HCT116 (cell line): ENCODE results near the gene WNK4. TPM values are rescaled to one million over a fixed set of nuclear protein-coding genes. Genes with fewer than 3 reads are reported as not detected.
"Not testable (repeated sequence)": the region's sequence is repeated elsewhere in the genome, so short reads cannot be mapped to it uniquely, and the experiment has no call there.

Source experiments
- ATAC-seq: fragments of 200-7000 bp; cut with Tn5 transposase; 2 replicates; pipeline ENCODE4 v1.9.1; 2020; ENCODE audit warnings: mild to moderate bottlenecking, moderate library complexity
- BruUV-seq: library from RNA; stranded (reverse); fragments of 400-500 nt; replicated peaks from 2 replicates; lab custom pipeline; 2021; lab: Mats Ljungman, UMichigan
- CTCF ChIA-PET: fragments of 300-600 bp; sonication (Branson Sonifier 250); formaldehyde crosslinking; loops from one replicate; lab custom pipeline; 2021; ENCODE audit warnings: antibody characterized with exemption; lab: Charles Lee
- POLR2A ChIA-PET: fragments of 300-600, 350-600 bp; sonication (Branson Sonifier 250); formaldehyde crosslinking; loops from one replicate; lab custom pipeline; 2021; ENCODE audit warnings: antibody characterized with exemption; lab: Charles Lee
- RAD21 ChIA-PET, 2 experiments: fragments of 300-600 bp; sonication (Branson Sonifier 250); formaldehyde crosslinking; loops; one replicate each; lab custom pipeline; 2023; ENCODE audit warnings: low total read pairs in 2 of 2; ENCODE audit not compliant: uncharacterized antibody in 2 of 2, unreplicated experiment in 2 of 2, low non-redundant PET in 1 of 2; lab: Charles Lee
- DNase-seq: peaks from one replicate; pipeline ENCODE4 v3.0.0-alpha.2; 2010; ENCODE audit warnings: low read depth, low spot score
- H2AFZ ChIP-seq: fragments of 200-600 bp; shearing (Covaris generic), sonication (generic); 2 replicates; pipeline ENCODE4 v1.6.1; 2017; ENCODE audit warnings: low read depth, mixed run types, mixed read lengths, antibody characterized with exemption, low read length; ENCODE audit not compliant: poor library complexity, severe bottlenecking
- H3K27ac ChIP-seq: 2 replicates; pipeline ENCODE4 v1.5.1; 2012; ENCODE audit warnings: low read depth, low read length
- H3K27me3 ChIP-seq: fragments of 200-600 bp; sonication (generic); 2 replicates; pipeline ENCODE4 v1.6.1; 2016; ENCODE audit warnings: mixed run types, low read length, mixed read lengths; ENCODE audit not compliant: insufficient read depth
- H3K36me3 ChIP-seq, 2 experiments: fragments of 200-500 bp in 1 of 2; fragments of 200-600 bp in 1 of 2; sonication (Bioruptor generic) in 1 of 2; sonication (generic) in 1 of 2; 2 replicates each; pipeline versions ENCODE4 v1.5.1 to v1.6.1; 2014 to 2016; ENCODE audit warnings: low read length in 2 of 2, inconsistent platforms in 1 of 2, mixed read lengths in 1 of 2, mixed run types in 1 of 2; ENCODE audit not compliant: insufficient read depth in 2 of 2, control insufficient read depth in 1 of 2
- H3K4me1 ChIP-seq, 2 experiments: fragments of 200-600 bp in 1 of 2; sonication (generic) in 1 of 2; 2 replicates each; pipeline versions ENCODE4 v1.5.1 to v1.6.1; 2012 to 2017; ENCODE audit warnings: low read length in 2 of 2, inconsistent platforms in 1 of 2, mild to moderate bottlenecking in 1 of 2, mixed read lengths in 1 of 2, mixed run types in 1 of 2, moderate library complexity in 1 of 2; ENCODE audit not compliant: insufficient read depth in 2 of 2, control insufficient read depth in 1 of 2
- H3K4me2 ChIP-seq: fragments of 200-600 bp; sonication (generic); 2 replicates; pipeline ENCODE4 v1.6.1; 2017; ENCODE audit warnings: mixed run types, low read length, mixed read lengths
- H3K4me3 ChIP-seq, 2 experiments: fragments of 200-600 bp in 1 of 2; sonication (generic) in 1 of 2; replicated peaks in 1 of 2; 2 replicates each; pipeline ENCODE4 v1.5.1; 2011 to 2016; ENCODE audit warnings: low read length in 2 of 2, control low read depth in 1 of 2, low read depth in 1 of 2, mild to moderate bottlenecking in 1 of 2, mixed read lengths in 1 of 2, mixed run types in 1 of 2
- H3K79me2 ChIP-seq: fragments of 200-600 bp; sonication (generic); 2 replicates; pipeline ENCODE4 v1.6.1; 2017; ENCODE audit warnings: mild to moderate bottlenecking, mixed run types, low read length, moderate library complexity, mixed read lengths; ENCODE audit not compliant: insufficient read depth
- H3K9ac ChIP-seq: fragments of 200-600 bp; sonication (generic); 2 replicates; pipeline ENCODE4 v1.6.1; 2016; ENCODE audit warnings: low read length, mixed read lengths
- H3K9me2 ChIP-seq: fragments of 200-600 bp; sonication (generic), shearing (Covaris generic); 2 replicates; pipeline ENCODE4 v1.6.1; 2017; ENCODE audit warnings: mixed run types, mild to moderate bottlenecking, moderate library complexity; ENCODE audit not compliant: insufficient read depth
- H3K9me3 ChIP-seq, 2 experiments: fragments of 200-500 bp in 1 of 2; fragments of 200-600 bp in 1 of 2; sonication (Bioruptor generic) in 1 of 2; sonication (generic) in 1 of 2; 2 replicates each; pipeline ENCODE4 v1.6.1; 2014 to 2017; ENCODE audit warnings: low read length in 2 of 2, mixed read lengths in 2 of 2, inconsistent platforms in 1 of 2, low read depth in 1 of 2, mild to moderate bottlenecking in 1 of 2, mixed run types in 1 of 2, moderate library complexity in 1 of 2; ENCODE audit not compliant: control insufficient read depth in 1 of 2, insufficient read depth in 1 of 2
- H4K20me1 ChIP-seq: fragments of 200-600 bp; sonication (generic), shearing (Covaris generic); 2 replicates; pipeline ENCODE4 v1.6.1; 2017; ENCODE audit warnings: mixed run types, mild to moderate bottlenecking, moderate library complexity; ENCODE audit not compliant: insufficient read depth
- CEBPB ChIP-seq: IDR thresholded peaks from 2 replicates; pipeline ENCODE4 v1.6.1; 2012; ENCODE audit warnings: low read depth
- ELF1 ChIP-seq: IDR thresholded peaks from 2 replicates; pipeline ENCODE4 v1.6.1; 2012; ENCODE audit warnings: low read depth, borderline replicate concordance
- FOSL1 ChIP-seq: IDR thresholded peaks from 2 replicates; pipeline ENCODE4 v1.6.1; 2012; ENCODE audit warnings: low read depth
- JUND ChIP-seq: IDR thresholded peaks from 2 replicates; pipeline ENCODE4 v1.6.1; 2012
- POLR2AphosphoS5 ChIP-seq: IDR thresholded peaks from 2 replicates; pipeline ENCODE4 v1.6.1; 2011; ENCODE audit warnings: mild to moderate bottlenecking, low read depth, low read length, moderate library complexity
- SP1 ChIP-seq: IDR thresholded peaks from 2 replicates; pipeline ENCODE4 v1.6.1; 2012; ENCODE audit warnings: low read depth
- ZFX ChIP-seq: fragments of 450-650 bp; IDR thresholded peaks from 2 replicates; pipeline ENCODE4 v1.6.1; 2017
- ZNF274 ChIP-seq: fragments of 200-500 bp; sonication (Bioruptor generic); IDR thresholded peaks from 2 replicates; pipeline ENCODE4 v1.6.1; 2014; ENCODE audit warnings: mild to moderate bottlenecking, low read depth, low read length, inconsistent platforms
- intact Hi-C: fragments of 100-400 bp; cut with micrococcal nuclease; formaldehyde crosslinking; loops from 2 replicates; pipeline ENCODE4 v1.10.0; 2022
- total RNA-seq: library from RNA; stranded (reverse); gene quantifications from one replicate; pipeline ENCODE4 v1.2.1, GENCODE V29; 2021; ENCODE audit not compliant: unreplicated experiment
- TF ChIP-seq, protein P1 (sequence below): IDR thresholded peaks from 2 replicates; pipeline ENCODE4 v1.6.1; 2012; ENCODE audit warnings: low read depth
- TF ChIP-seq, protein P2 (sequence below): IDR thresholded peaks from 2 replicates; pipeline ENCODE4 v1.6.1; 2012

The WNK4 gene
- total RNA-seq, 1 experiment from 2014 or later: 4.5 TPM

GRCh38 chr17:42769964-42770363 is 10.4 kb upstream of the WNK4 start:
- BruUV-seq, intact Hi-C loops: not testable (repeated sequence)

DNA sequence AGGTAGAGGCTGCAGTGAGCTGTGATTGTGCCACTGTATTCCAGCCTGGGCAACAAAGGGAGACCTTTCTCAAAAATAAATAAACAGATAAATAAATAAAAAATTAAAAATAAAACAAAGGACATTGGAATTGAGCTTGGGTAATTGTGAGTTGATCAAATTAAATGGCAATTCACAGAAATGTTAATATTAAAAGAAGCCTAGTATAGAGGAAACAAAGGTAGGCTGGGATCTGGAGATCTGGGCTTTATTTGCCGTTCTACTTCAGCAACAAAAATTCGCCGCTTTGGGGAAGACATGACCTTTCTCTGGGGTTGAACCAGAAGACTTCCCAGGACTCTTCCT is 7.5 kb upstream of the WNK4 start:
- H3K4me1 ChIP-seq: peaks cover 8 to 12% of the 10 kb centered on the region in 2 experiments; a peak in 2 of 4 replicates
- peak overlapping the region; percentile 74 for H3K4me2 ChIP-seq
- H3K9ac ChIP-seq: peak overlapping the region; percentile 82
- TF ChIP-seq, protein P1, sequence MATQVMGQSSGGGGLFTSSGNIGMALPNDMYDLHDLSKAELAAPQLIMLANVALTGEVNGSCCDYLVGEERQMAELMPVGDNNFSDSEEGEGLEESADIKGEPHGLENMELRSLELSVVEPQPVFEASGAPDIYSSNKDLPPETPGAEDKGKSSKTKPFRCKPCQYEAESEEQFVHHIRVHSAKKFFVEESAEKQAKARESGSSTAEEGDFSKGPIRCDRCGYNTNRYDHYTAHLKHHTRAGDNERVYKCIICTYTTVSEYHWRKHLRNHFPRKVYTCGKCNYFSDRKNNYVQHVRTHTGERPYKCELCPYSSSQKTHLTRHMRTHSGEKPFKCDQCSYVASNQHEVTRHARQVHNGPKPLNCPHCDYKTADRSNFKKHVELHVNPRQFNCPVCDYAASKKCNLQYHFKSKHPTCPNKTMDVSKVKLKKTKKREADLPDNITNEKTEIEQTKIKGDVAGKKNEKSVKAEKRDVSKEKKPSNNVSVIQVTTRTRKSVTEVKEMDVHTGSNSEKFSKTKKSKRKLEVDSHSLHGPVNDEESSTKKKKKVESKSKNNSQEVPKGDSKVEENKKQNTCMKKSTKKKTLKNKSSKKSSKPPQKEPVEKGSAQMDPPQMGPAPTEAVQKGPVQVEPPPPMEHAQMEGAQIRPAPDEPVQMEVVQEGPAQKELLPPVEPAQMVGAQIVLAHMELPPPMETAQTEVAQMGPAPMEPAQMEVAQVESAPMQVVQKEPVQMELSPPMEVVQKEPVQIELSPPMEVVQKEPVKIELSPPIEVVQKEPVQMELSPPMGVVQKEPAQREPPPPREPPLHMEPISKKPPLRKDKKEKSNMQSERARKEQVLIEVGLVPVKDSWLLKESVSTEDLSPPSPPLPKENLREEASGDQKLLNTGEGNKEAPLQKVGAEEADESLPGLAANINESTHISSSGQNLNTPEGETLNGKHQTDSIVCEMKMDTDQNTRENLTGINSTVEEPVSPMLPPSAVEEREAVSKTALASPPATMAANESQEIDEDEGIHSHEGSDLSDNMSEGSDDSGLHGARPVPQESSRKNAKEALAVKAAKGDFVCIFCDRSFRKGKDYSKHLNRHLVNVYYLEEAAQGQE: no peak
- TF ChIP-seq FOSL1 (no peak), CEBPB (no peak), SP1 (no peak), JUND (no peak), ZNF274 (no peak), ZFX (no peak), ELF1 (no peak), POLR2AphosphoS5 (no peak)
- TF ChIP-seq, protein P2, sequence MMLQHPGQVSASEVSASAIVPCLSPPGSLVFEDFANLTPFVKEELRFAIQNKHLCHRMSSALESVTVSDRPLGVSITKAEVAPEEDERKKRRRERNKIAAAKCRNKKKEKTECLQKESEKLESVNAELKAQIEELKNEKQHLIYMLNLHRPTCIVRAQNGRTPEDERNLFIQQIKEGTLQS: no peak
- intact Hi-C loops: no loop called here
- no peaks in the 10 kb centered on the region for H3K27me3 ChIP-seq
- peaks cover 19% of the 10 kb centered on the region for H3K79me2 ChIP-seq
- peak overlapping the region; percentile 85 to 99 for H3K4me3 ChIP-seq
- TSS peak; percentile 96 for BruUV-seq
- H3K9me3 ChIP-seq: no peaks in the 10 kb centered on the region
- ChIA-PET POLR2A (interaction anchor here (0.6 to 1.6 kb wide), 4 partner anchors 9 to 195 kb away, joined by 3 to 5 read pairs (median 4); partner anchors contain the start of gene PSMC3IP), RAD21 (no interaction called here), CTCF (interaction anchor here (0.6 to 3.6 kb wide), 2 partner anchors 9 to 177 kb away, joined by 3 to 24 read pairs; no protein-coding TSS in a partner anchor)
- peak overlapping the region; percentile 29; the same call in 1 of the 2 replicates for H3K27ac ChIP-seq
- peaks cover 0 to 12% of the 10 kb centered on the region in 2 experiments; a peak in 3 of 4 replicates for H3K36me3 ChIP-seq
- ATAC-seq (0 out of 2 replicates have a peak, but pooled peaks have one; percentile 18), DNase-seq (no peak)
- H4K20me1 ChIP-seq: no peaks in the 10 kb centered on the region
- no peaks in the 10 kb centered on the region for H3K9me2 ChIP-seq
- peak overlapping the region; percentile 72 for H2AFZ ChIP-seq

More at GRCh38 chr17:42769964-42770363, 10.4 kb upstream of the WNK4 start:
- H3K9me3 ChIP-seq, DNase-seq, H3K4me3 ChIP-seq, ATAC-seq, H4K20me1 ChIP-seq, H3K9ac ChIP-seq, H3K9me2 ChIP-seq, H3K27me3 ChIP-seq, H3K27ac ChIP-seq, H2AFZ ChIP-seq, H3K4me2 ChIP-seq, H3K36me3 ChIP-seq: not testable (repeated sequence)
- peaks cover 8 to 12% of the 10 kb centered on the region in 2 experiments; a peak in 2 of 4 replicates for H3K4me1 ChIP-seq
- ChIA-PET POLR2A (interaction anchor here (0.6 to 1.2 kb wide), 2 partner anchors 54 to 209 kb away, joined by 3 read pairs; partner anchors contain the start of gene BECN1), RAD21 (interaction anchor here in 1 of 2 experiments (0.7 kb wide), 1 partner anchor 160 kb away, joined by 3 read pairs; no protein-coding TSS in a partner anchor), CTCF (interaction anchor here (1.5 kb wide), 1 partner anchor 192 kb away, joined by 3 read pairs; the partner anchor contains the start of gene PSMC3IP)
- peaks cover 17% of the 10 kb centered on the region for H3K79me2 ChIP-seq
